Esophagus muscularis mucosa (tissue), 4 donors: ENCODE data around the gene HEATR3. TPM values are rescaled to one million over a fixed set of nuclear protein-coding genes. Genes with fewer than 3 reads are reported as not detected.

Source experiments
- DNase-seq: peaks from one replicate; pipeline ENCODE4 v3.0.0-alpha.2; 2017; ENCODE audit errors: extremely low spot score
- H3K27ac ChIP-seq, 4 donors: fragments of 200-600 bp; sonication (generic); replicated peaks in 1 of 4; 1 replicate in 3 of 4; 2 replicates in 1 of 4; pipeline ENCODE4 v1.5.1; 2016 to 2019; ENCODE audit warnings: mild to moderate bottlenecking in 1 of 4
- H3K27me3 ChIP-seq, 4 donors: fragments of 200-600 bp; sonication (generic); one replicate each; pipeline versions ENCODE4 v1.5.1 to v1.6.0; 2016 to 2019
- H3K36me3 ChIP-seq, 4 donors: fragments of 200-600 bp; sonication (generic); one replicate each; pipeline ENCODE4 v1.5.1; 2016 to 2019
- H3K4me1 ChIP-seq, 4 donors: fragments of 200-600 bp; sonication (generic); one replicate each; pipeline ENCODE4 v1.5.1; 2016 to 2019
- H3K4me3 ChIP-seq, 4 donors: fragments of 200-600 bp; sonication (generic); 1 replicate in 2 of 4; 2 replicates in 2 of 4; pipeline ENCODE4 v1.5.1; 2016 to 2019; ENCODE audit warnings: mild to moderate bottlenecking in 4 of 4, moderate library complexity in 1 of 4
- H3K9me3 ChIP-seq, 4 donors: fragments of 200-600 bp; sonication (generic); 1 replicate in 3 of 4; 2 replicates in 1 of 4; pipeline ENCODE4 v1.5.1; 2016 to 2019
- CTCF ChIP-seq, 3 experiments: fragments of 200-600 bp in 2 of 3; fragments of 450-650 bp in 1 of 3; sonication (generic) in 2 of 3; IDR thresholded peaks; one replicate each; pipeline ENCODE4 v1.5.1; 2017 to 2019; ENCODE audit warnings: antibody characterized with exemption in 3 of 3, mild to moderate bottlenecking in 2 of 3, moderate library complexity in 1 of 3
- EP300 ChIP-seq: sonication (generic); formaldehyde crosslinking; IDR thresholded peaks from one replicate; pipeline ENCODE4 v1.6.1; 2017; ENCODE audit warnings: antibody characterized with exemption
- POLR2A ChIP-seq: fragments of 450-650 bp; IDR thresholded peaks from one replicate; pipeline ENCODE4 v1.6.1; 2017; ENCODE audit warnings: antibody characterized with exemption, moderate library complexity, mild to moderate bottlenecking, low read depth
- POLR2AphosphoS5 ChIP-seq, 2 donors: sonication (generic); formaldehyde crosslinking; IDR thresholded peaks; one replicate each; pipeline ENCODE4 v1.6.1; 2017; ENCODE audit warnings: antibody characterized with exemption in 2 of 2
- WGBS: methylation state at CpG from one replicate; pipeline ENCODE4 v1.1.5; 2018; 5-methylcytosine and 5-hydroxymethylcytosine counted together
- intact Hi-C: fragments of 100-400 bp; cut with DNase I; formaldehyde crosslinking; loops from one replicate; pipeline ENCODE4 v1.15.1; 2023
- total RNA-seq, 4 donors: library from RNA; depleted of rRNA; stranded (reverse); fragments of >200 nt; gene quantifications; one replicate each; pipeline versions ENCODE4 v1.1.0 to v1.2.1, GENCODE V29; 2016

HEATR3 gene
- total RNA-seq, 4 donors from 2014 or later, result 10.0 to 25.7 (median 12.4) TPM

- no peak for DNase-seq
- no peak for TF ChIP-seq EP300
- WGBS, result 84% methylated on average over 9 of the region's 9 CpGs
- Histone ChIP-seq H3K27ac (no peak overlapping the region), H3K36me3 (no peaks in the 10 kb centered on the region), H3K4me3 (no peak overlapping the region), H3K9me3 (no peaks in the 10 kb centered on the region), H3K27me3 (no peaks in the 10 kb centered on the region), H3K4me1 (peaks cover 0 to 10% (median 6%) of the 10 kb centered on the region in 4 donors)
- intact Hi-C loops, result no loop called here
These were observed 81.0 kb downstream of the HEATR3 start for GRCh38 chr16:50146479-50147435.

DNA sequence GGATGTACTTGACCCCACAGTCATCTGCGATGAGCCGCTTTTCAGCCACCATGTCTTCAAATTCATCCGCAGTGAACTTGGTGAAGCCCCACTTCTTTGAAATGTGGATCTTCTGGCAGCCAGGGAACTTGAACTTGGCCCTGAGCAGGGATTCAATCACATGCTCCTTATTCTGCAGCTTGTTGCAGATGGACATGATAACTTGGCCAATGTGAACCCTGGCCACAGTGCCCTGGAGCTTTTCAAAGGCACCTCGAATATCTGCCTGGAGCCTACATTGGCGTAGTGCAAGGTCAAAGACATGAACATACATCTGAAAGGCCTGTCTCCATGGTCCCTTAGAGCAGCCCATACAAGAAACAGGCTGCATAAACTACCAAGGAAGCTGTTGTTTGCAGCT lies 85.6 kb downstream of the HEATR3 start:
- Histone ChIP-seq H3K27ac (no peak overlapping the region), H3K4me1 (peaks cover 25 to 35% (median 31%) of the 10 kb centered on the region in 4 donors), H3K9me3 (no peaks in the 10 kb centered on the region), H3K27me3 (no peaks in the 10 kb centered on the region), H3K4me3 (no peak overlapping the region), H3K36me3 (no peaks in the 10 kb centered on the region)
- intact Hi-C loops, result loop anchor here (5.0 to 10.0 kb wide), 4 partner anchors 84 to 213 kb away; partner anchors contain the start of genes BRD7, CNEP1R1 and HEATR3
- WGBS, result 94% methylated on average over 5 of the region's 5 CpGs
- no peak for DNase-seq
- TF ChIP-seq CTCF (IDR thresholded peaks at IDR 0.05), result no peak
- no peak for TF ChIP-seq EP300
- no peak for TF ChIP-seq POLR2AphosphoS5 (IDR thresholded peaks at IDR 0.05)
- no peak for TF ChIP-seq POLR2A

- intact Hi-C loops, result loop anchor here (5.0 to 10.0 kb wide), 4 partner anchors 84 to 213 kb away; partner anchors contain the start of genes BRD7, CNEP1R1 and HEATR3
- Histone ChIP-seq H3K27ac (peak overlapping the region; percentile 90 to 96 (median 92)), H3K36me3 (no peaks in the 10 kb centered on the region), H3K4me3 (peak overlapping the region; percentile 65 to 88 (median 72)), H3K4me1 (peaks cover 28 to 37% (median 33%) of the 10 kb centered on the region in 4 donors), H3K9me3 (no peaks in the 10 kb centered on the region), H3K27me3 (no peaks in the 10 kb centered on the region)
- no peak for DNase-seq
- 90% methylated on average over 11 of the region's 11 CpGs for WGBS
- no peak for TF ChIP-seq CTCF (IDR thresholded peaks at IDR 0.05)
- no peak for TF ChIP-seq POLR2A
- TF ChIP-seq POLR2AphosphoS5 (IDR thresholded peaks at IDR 0.05), result no peak
- no peak for TF ChIP-seq EP300
These were observed 86.0 kb downstream of the HEATR3 start for GRCh38 chr16:50151756-50152155.

- Histone ChIP-seq H3K4me3 (peak overlapping the region; percentile 65 to 88 (median 72)), H3K36me3 (no peaks in the 10 kb centered on the region), H3K4me1 (peaks cover 32 to 40% (median 36%) of the 10 kb centered on the region in 4 donors), H3K9me3 (no peaks in the 10 kb centered on the region), H3K27me3 (no peaks in the 10 kb centered on the region), H3K27ac (peak overlapping the region; percentile 90 to 96 (median 92))
- no peak for TF ChIP-seq POLR2AphosphoS5 (IDR thresholded peaks at IDR 0.05)
- no peak for TF ChIP-seq EP300
- no peak for TF ChIP-seq CTCF (IDR thresholded peaks at IDR 0.05)
- DNase-seq, result no peak
- intact Hi-C loops, result loop anchor here (5.0 to 10.0 kb wide), 4 partner anchors 85 to 212 kb away; partner anchors contain the start of genes BRD7, CNEP1R1 and HEATR3
- WGBS, result under 1% methylated on average over 23 of the region's 24 CpGs
These were observed 86.6 kb downstream of the HEATR3 start for GRCh38 chr16:50152351-50152806.
